GM23338 (cell line): ENCODE results near the gene BTBD16. TPM values are rescaled to one million over a fixed set of nuclear protein-coding genes. Genes with fewer than 3 reads are reported as not detected.

Experiments
- ZNF114 ChIP-seq: fragments of 250-450 bp; sonication (Bioruptor Pico); IDR thresholded peaks from 2 replicates; pipeline ENCODE4 v1.5.0; 2020; ENCODE audit warnings: mild to moderate bottlenecking, moderate library complexity
- polyA plus RNA-seq: library from polyadenylated mRNA; unstranded; fragments of >200 nt; fragmentation: Nextera tagmentation; extraction: Ambion mirVana; gene quantifications from 2 replicates; pipeline ENCODE4 v1.2.1, GENCODE V29; 2016
- total RNA-seq: library from RNA; depleted of rRNA; stranded (reverse); fragments of >200 nt; shearing (Covaris generic); gene quantifications from 2 replicates; pipeline ENCODE4 v1.2.3, GENCODE V29; 2014
- TF ChIP-seq, protein P1 (sequence below): fragments of 250-450 bp; sonication (Bioruptor Pico); IDR thresholded peaks from 2 replicates; pipeline ENCODE4 v1.5.0; 2020; ENCODE audit warnings: mild to moderate bottlenecking, moderate library complexity
- TF ChIP-seq, protein P2 (sequence below), 2 experiments: fragments of 200-600 bp in 1 of 2; sonication (generic) in 1 of 2; conservative IDR thresholded peaks; 2 replicates each; pipeline versions ENCODE4 v1.5.1 to v1.6.1; 2016 to 2017; ENCODE audit warnings: antibody characterized with exemption in 2 of 2, low read depth in 2 of 2, mild to moderate bottlenecking in 2 of 2, moderate library complexity in 1 of 2
- TF ChIP-seq, protein P3 (sequence below): IDR thresholded peaks from 2 replicates; pipeline ENCODE4 v1.6.1; 2016; ENCODE audit warnings: antibody characterized with exemption

BTBD16 gene
- total and polyA plus RNA-seq, 2 experiments from 2014 or later: not detected

DNA sequence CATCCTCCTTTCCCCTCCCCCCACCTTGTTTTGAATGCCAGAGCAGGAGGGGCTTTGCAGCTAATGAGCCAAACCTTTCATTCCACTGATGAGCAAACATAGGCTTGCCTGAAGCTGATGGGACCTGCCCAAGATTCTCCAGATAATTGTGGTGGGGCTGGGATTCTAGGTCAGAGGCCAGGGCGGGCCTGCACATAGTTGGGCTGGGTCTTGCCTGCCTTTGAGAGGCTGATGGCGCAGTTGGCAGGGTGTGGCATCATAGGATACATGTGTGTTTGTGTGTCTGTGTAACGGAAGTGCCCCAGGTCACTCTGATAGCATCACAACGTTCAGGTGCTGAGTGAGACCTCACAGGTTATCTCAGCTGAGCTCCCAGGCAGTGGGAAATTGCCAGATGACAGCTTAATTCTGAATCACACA, 22.9 kb downstream of the BTBD16 start (continued):
- TF ChIP-seq, protein P1, sequence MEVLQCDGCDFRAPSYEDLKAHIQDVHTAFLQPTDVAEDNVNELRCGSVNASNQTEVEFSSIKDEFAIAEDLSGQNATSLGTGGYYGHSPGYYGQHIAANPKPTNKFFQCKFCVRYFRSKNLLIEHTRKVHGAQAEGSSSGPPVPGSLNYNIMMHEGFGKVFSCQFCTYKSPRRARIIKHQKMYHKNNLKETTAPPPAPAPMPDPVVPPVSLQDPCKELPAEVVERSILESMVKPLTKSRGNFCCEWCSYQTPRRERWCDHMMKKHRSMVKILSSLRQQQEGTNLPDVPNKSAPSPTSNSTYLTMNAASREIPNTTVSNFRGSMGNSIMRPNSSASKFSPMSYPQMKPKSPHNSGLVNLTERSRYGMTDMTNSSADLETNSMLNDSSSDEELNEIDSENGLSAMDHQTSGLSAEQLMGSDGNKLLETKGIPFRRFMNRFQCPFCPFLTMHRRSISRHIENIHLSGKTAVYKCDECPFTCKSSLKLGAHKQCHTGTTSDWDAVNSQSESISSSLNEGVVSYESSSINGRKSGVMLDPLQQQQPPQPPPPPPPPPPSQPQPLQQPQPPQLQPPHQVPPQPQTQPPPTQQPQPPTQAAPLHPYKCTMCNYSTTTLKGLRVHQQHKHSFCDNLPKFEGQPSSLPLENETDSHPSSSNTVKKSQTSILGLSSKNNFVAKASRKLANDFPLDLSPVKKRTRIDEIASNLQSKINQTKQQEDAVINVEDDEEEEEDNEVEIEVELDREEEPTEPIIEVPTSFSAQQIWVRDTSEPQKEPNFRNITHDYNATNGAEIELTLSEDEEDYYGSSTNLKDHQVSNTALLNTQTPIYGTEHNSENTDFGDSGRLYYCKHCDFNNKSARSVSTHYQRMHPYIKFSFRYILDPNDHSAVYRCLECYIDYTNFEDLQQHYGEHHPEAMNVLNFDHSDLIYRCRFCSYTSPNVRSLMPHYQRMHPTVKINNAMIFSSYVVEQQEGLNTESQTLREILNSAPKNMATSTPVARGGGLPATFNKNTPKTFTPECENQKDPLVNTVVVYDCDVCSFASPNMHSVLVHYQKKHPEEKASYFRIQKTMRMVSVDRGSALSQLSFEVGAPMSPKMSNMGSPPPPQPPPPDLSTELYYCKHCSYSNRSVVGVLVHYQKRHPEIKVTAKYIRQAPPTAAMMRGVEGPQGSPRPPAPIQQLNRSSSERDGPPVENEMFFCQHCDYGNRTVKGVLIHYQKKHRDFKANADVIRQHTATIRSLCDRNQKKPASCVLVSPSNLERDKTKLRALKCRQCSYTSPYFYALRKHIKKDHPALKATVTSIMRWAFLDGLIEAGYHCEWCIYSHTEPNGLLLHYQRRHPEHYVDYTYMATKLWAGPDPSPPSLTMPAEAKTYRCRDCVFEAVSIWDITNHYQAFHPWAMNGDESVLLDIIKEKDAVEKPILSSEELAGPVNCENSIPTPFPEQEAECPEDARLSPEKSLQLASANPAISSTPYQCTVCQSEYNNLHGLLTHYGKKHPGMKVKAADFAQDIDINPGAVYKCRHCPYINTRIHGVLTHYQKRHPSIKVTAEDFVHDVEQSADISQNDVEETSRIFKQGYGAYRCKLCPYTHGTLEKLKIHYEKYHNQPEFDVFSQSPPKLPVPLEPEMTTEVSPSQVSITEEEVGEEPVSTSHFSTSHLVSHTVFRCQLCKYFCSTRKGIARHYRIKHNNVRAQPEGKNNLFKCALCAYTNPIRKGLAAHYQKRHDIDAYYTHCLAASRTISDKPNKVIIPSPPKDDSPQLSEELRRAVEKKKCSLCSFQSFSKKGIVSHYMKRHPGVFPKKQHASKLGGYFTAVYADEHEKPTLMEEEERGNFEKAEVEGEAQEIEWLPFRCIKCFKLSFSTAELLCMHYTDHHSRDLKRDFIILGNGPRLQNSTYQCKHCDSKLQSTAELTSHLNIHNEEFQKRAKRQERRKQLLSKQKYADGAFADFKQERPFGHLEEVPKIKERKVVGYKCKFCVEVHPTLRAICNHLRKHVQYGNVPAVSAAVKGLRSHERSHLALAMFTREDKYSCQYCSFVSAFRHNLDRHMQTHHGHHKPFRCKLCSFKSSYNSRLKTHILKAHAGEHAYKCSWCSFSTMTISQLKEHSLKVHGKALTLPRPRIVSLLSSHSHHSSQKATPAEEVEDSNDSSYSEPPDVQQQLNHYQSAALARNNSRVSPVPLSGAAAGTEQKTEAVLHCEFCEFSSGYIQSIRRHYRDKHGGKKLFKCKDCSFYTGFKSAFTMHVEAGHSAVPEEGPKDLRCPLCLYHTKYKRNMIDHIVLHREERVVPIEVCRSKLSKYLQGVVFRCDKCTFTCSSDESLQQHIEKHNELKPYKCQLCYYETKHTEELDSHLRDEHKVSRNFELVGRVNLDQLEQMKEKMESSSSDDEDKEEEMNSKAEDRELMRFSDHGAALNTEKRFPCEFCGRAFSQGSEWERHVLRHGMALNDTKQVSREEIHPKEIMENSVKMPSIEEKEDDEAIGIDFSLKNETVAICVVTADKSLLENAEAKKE (CRISPR knock-in tag): no peak
- TF ChIP-seq, protein P2, sequence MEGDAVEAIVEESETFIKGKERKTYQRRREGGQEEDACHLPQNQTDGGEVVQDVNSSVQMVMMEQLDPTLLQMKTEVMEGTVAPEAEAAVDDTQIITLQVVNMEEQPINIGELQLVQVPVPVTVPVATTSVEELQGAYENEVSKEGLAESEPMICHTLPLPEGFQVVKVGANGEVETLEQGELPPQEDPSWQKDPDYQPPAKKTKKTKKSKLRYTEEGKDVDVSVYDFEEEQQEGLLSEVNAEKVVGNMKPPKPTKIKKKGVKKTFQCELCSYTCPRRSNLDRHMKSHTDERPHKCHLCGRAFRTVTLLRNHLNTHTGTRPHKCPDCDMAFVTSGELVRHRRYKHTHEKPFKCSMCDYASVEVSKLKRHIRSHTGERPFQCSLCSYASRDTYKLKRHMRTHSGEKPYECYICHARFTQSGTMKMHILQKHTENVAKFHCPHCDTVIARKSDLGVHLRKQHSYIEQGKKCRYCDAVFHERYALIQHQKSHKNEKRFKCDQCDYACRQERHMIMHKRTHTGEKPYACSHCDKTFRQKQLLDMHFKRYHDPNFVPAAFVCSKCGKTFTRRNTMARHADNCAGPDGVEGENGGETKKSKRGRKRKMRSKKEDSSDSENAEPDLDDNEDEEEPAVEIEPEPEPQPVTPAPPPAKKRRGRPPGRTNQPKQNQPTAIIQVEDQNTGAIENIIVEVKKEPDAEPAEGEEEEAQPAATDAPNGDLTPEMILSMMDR (conservative IDR thresholded peaks at IDR 0.05; ENCODE audit: low read depth in 2 of 2): no peak
- TF ChIP-seq, protein P3, sequence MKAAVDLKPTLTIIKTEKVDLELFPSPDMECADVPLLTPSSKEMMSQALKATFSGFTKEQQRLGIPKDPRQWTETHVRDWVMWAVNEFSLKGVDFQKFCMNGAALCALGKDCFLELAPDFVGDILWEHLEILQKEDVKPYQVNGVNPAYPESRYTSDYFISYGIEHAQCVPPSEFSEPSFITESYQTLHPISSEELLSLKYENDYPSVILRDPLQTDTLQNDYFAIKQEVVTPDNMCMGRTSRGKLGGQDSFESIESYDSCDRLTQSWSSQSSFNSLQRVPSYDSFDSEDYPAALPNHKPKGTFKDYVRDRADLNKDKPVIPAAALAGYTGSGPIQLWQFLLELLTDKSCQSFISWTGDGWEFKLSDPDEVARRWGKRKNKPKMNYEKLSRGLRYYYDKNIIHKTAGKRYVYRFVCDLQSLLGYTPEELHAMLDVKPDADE: no peak
- TF ChIP-seq ZNF114 (CRISPR knock-in tag): no peak
